ENCODE measurements around the gene SH3GLB2. TPM values are rescaled to one million over a fixed set of nuclear protein-coding genes. Genes with fewer than 3 reads are reported as not detected.
"Not testable (repeated sequence)": the region's sequence is repeated elsewhere in the genome, so short reads cannot be mapped to it uniquely, and the experiment has no call there.

SH3GLB2 gene
- total RNA-seq, 1 donor from 2014 or later: 50.5 TPM

GRCh38 chr9:129005336-129005997 is 22.7 kb downstream of the SH3GLB2 start:
- Histone ChIP-seq H3K4me3 (ENCODE audit: low read depth, low read length) (no peak overlapping the region), H3K27me3 (ENCODE audit: control insufficient read depth, insufficient read depth, low read length) (no peaks in the 10 kb centered on the region), H3K36me3 (ENCODE audit: control insufficient read depth, insufficient read depth, low read length) (peaks cover 29% of the 10 kb centered on the region)
- peak; percentile 60 for FAIRE-seq
- DNase-seq (ENCODE audit: low read depth): no peak
- no peak for TF ChIP-seq CTCF (IDR thresholded peaks at IDR 0.05; ENCODE audit: insufficient read depth, low read length, severe bottlenecking)

- FAIRE-seq; DNase-seq (ENCODE audit: low read depth); H3K4me3 ChIP-seq (ENCODE audit: low read depth, low read length); H3K27me3 ChIP-seq (ENCODE audit: control insufficient read depth, insufficient read depth, low read length): not testable (repeated sequence)
- H3K36me3 ChIP-seq (ENCODE audit: control insufficient read depth, insufficient read depth, low read length): peaks cover 39% of the 10 kb centered on the region
These were observed 24.0 kb downstream of the SH3GLB2 start for GRCh38 chr9:129004173-129004572.

GRCh38 chr9:129002992-129003391 is 25.1 kb downstream of the SH3GLB2 start:
- DNase-seq (ENCODE audit: low read depth) (no peak), FAIRE-seq (no peak)
- Histone ChIP-seq H3K27me3 (ENCODE audit: control insufficient read depth, insufficient read depth, low read length) (no peaks in the 10 kb centered on the region), H3K4me3 (ENCODE audit: low read depth, low read length) (no peak overlapping the region), H3K36me3 (ENCODE audit: control insufficient read depth, insufficient read depth, low read length) (peaks cover 44% of the 10 kb centered on the region)
- no peak for TF ChIP-seq CTCF (IDR thresholded peaks at IDR 0.05; ENCODE audit: insufficient read depth, low read length, severe bottlenecking)

- no peak for TF ChIP-seq CTCF (IDR thresholded peaks at IDR 0.05; ENCODE audit: insufficient read depth, low read length, severe bottlenecking)
- FAIRE-seq (peak; percentile 84), DNase-seq (ENCODE audit: low read depth) (no peak)
- H3K27me3 ChIP-seq (ENCODE audit: control insufficient read depth, insufficient read depth, low read length): no peaks in the 10 kb centered on the region
- H3K4me3 ChIP-seq (ENCODE audit: low read depth, low read length): no peak overlapping the region
- H3K36me3 ChIP-seq (ENCODE audit: control insufficient read depth, insufficient read depth, low read length): peaks cover 46% of the 10 kb centered on the region
These were observed 26.4 kb downstream of the SH3GLB2 start for GRCh38 chr9:129001504-129002325.

GRCh38 chr9:128999581-129000206 is 28.4 kb downstream of the SH3GLB2 start:
- H3K4me3 ChIP-seq (ENCODE audit: low read depth, low read length): no peak overlapping the region
- H3K36me3 ChIP-seq (ENCODE audit: control insufficient read depth, insufficient read depth, low read length): peaks cover 46% of the 10 kb centered on the region
- no peaks in the 10 kb centered on the region for H3K27me3 ChIP-seq (ENCODE audit: control insufficient read depth, insufficient read depth, low read length)
- no peak for TF ChIP-seq CTCF (IDR thresholded peaks at IDR 0.05; ENCODE audit: insufficient read depth, low read length, severe bottlenecking)
- no peak for FAIRE-seq
- DNase-seq (ENCODE audit: low read depth): no peak

DNA sequence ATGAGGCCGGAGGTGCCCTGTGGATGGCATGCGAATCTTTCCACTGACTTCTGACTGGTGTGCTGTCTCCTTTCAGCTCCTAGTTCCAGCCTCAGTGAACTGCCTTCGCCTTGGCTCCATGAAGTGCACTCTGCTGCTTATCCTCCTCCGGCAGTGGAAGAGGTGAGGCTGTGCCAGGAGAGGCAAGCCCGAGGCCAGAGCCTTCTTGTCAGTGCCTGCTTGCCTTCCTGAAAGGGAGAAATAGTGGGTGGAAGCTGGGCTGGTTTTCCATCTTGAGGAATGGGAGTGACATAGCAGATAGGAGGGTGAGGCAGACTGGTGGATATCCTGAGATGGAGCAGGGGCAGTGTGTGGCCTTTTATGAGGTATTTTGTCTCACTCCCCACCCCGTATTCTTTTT is 29.7 kb downstream of the SH3GLB2 start:
- no peak for TF ChIP-seq CTCF (IDR thresholded peaks at IDR 0.05; ENCODE audit: insufficient read depth, low read length, severe bottlenecking)
- DNase-seq (ENCODE audit: low read depth) (peak; percentile 46), FAIRE-seq (no peak)
- Histone ChIP-seq H3K36me3 (ENCODE audit: control insufficient read depth, insufficient read depth, low read length) (peaks cover 53% of the 10 kb centered on the region), H3K27me3 (ENCODE audit: control insufficient read depth, insufficient read depth, low read length) (no peaks in the 10 kb centered on the region), H3K4me3 (ENCODE audit: low read depth, low read length) (no peak overlapping the region)
